A673 (cell line): ENCODE data around the gene FRY. TPM values are rescaled to one million over a fixed set of nuclear protein-coding genes. Genes with fewer than 3 reads are reported as not detected.
A peak's percentile ranks its signal among the peaks of the same experiment; 100 is the strongest.

ENCODE experiments used
- BruUV-seq: library from RNA; stranded (reverse); fragments of 400-500 nt; replicated peaks from 2 replicates; lab custom pipeline; 2021; lab: Mats Ljungman, UMichigan
- CTCF ChIA-PET: fragments of 300-600 bp; sonication (Branson Sonifier 250); formaldehyde crosslinking; loops from one replicate; lab custom pipeline; 2022; ENCODE audit warnings: antibody characterized with exemption; lab: Charles Lee
- POLR2A ChIA-PET: fragments of 300-600 bp; sonication (Branson Sonifier 250); formaldehyde crosslinking; loops from one replicate; lab custom pipeline; 2022; ENCODE audit warnings: antibody characterized with exemption; ENCODE audit not compliant: low non-redundant PET; lab: Charles Lee
- DNase-seq: peaks from one replicate; pipeline ENCODE4 v3.0.0-alpha.2; 2015; ENCODE audit warnings: low spot score
- H3K27ac ChIP-seq: fragments of 200-600 bp; sonication (generic); 2 replicates; pipeline ENCODE4 v1.5.1; 2016; ENCODE audit warnings: mixed run types, low read depth, mild to moderate bottlenecking, mixed read lengths, antibody characterized with exemption, low read length; ENCODE audit not compliant: poor library complexity, severe bottlenecking
- H3K27me3 ChIP-seq: fragments of 200-600 bp; sonication (generic); replicated peaks from 2 replicates; pipeline ENCODE4 v1.6.1; 2017; ENCODE audit warnings: mixed run types, low read depth, mild to moderate bottlenecking, mixed read lengths, antibody characterized with exemption, low read length; ENCODE audit not compliant: insufficient read depth, poor library complexity
- H3K36me3 ChIP-seq: fragments of 200-600 bp; sonication (generic); 2 replicates; pipeline ENCODE4 v1.6.1; 2016; ENCODE audit warnings: mixed run types, mild to moderate bottlenecking, mixed read lengths, antibody characterized with exemption, low read length; ENCODE audit not compliant: insufficient read depth, poor library complexity, severe bottlenecking
- H3K4me1 ChIP-seq: fragments of 200-600 bp; sonication (generic); 2 replicates; pipeline ENCODE4 v1.6.1; 2017; ENCODE audit warnings: mixed run types, mild to moderate bottlenecking, mixed read lengths, antibody characterized with exemption, low read length; ENCODE audit not compliant: insufficient read depth, poor library complexity, severe bottlenecking
- H3K4me3 ChIP-seq: fragments of 200-600 bp; sonication (generic); 2 replicates; pipeline ENCODE4 v1.5.1; 2016; ENCODE audit warnings: low read depth, mixed run types, mild to moderate bottlenecking, mixed read lengths, low read length; ENCODE audit not compliant: poor library complexity, severe bottlenecking
- H3K9me3 ChIP-seq: fragments of 200-600 bp; sonication (generic); 2 replicates; pipeline ENCODE4 v1.6.1; 2016; ENCODE audit warnings: mixed run types, low read depth, mild to moderate bottlenecking, mixed read lengths, antibody characterized with exemption, low read length; ENCODE audit not compliant: poor library complexity, severe bottlenecking
- EZH2 ChIP-seq: fragments of 200-600 bp; sonication (generic); IDR thresholded peaks from 2 replicates; pipeline ENCODE4 v1.6.1; 2017; ENCODE audit warnings: borderline replicate concordance, low read depth, mild to moderate bottlenecking, mixed read lengths, antibody characterized with exemption, low read length; ENCODE audit not compliant: poor library complexity, severe bottlenecking
- intact Hi-C: fragments of 100-400 bp; cut with micrococcal nuclease; formaldehyde crosslinking; loops from one replicate; pipeline ENCODE4 v1.10.0; 2022; ENCODE audit not compliant: unreplicated experiment
- total RNA-seq: library from RNA; stranded (reverse); gene quantifications from 2 replicates; pipeline ENCODE4 v1.2.3, GENCODE V29; 2021
- TF ChIP-seq, protein P1 (sequence below): fragments of 300-800, 200-600 bp; sonication (generic); conservative IDR thresholded peaks from 2 replicates; pipeline ENCODE4 v1.5.1; 2017; ENCODE audit warnings: low read depth, mild to moderate bottlenecking, antibody characterized with exemption, low read length, moderate library complexity, mixed read lengths

Gene FRY
- total RNA-seq, 1 experiment from 2014 or later: 0.58 TPM

DNA sequence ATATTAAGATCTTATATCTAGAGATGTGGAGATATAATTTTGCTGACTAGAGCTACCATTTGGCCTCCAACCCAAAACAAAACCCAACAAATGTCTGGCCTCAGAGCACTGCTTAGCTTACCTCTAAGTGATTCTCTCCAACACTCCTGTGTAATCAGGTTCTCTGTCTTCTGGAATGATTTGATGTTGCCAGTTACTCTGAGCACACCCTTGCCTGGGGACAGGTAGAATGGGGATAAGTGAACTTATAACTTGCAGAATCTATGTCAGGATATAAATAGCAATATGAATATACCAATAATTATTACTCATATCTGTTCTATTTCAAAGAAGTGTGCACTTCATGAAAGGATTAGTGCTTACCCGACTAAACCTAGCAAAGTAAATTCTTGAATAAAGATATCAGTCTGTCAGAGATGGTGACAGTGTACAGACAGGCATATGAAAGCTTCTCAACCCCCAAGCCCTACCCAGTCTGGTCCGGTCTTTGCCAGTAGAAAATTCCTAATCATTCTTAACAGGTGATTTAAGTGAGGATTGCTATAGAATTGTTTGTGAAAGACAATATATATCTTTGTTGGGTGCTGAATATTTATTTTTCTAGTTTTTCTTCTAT is 250.6 kb downstream of the FRY start:
- TF ChIP-seq EZH2: no peak
- TF ChIP-seq, protein P1, sequence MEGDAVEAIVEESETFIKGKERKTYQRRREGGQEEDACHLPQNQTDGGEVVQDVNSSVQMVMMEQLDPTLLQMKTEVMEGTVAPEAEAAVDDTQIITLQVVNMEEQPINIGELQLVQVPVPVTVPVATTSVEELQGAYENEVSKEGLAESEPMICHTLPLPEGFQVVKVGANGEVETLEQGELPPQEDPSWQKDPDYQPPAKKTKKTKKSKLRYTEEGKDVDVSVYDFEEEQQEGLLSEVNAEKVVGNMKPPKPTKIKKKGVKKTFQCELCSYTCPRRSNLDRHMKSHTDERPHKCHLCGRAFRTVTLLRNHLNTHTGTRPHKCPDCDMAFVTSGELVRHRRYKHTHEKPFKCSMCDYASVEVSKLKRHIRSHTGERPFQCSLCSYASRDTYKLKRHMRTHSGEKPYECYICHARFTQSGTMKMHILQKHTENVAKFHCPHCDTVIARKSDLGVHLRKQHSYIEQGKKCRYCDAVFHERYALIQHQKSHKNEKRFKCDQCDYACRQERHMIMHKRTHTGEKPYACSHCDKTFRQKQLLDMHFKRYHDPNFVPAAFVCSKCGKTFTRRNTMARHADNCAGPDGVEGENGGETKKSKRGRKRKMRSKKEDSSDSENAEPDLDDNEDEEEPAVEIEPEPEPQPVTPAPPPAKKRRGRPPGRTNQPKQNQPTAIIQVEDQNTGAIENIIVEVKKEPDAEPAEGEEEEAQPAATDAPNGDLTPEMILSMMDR: no peak
- ChIA-PET CTCF (no interaction called here), POLR2A (no interaction called here)
- Histone ChIP-seq H3K27me3 (no peaks in the 10 kb centered on the region), H3K27ac (no peak overlapping the region), H3K36me3 (no peaks in the 10 kb centered on the region), H3K9me3 (no peaks in the 10 kb centered on the region), H3K4me3 (no peak overlapping the region), H3K4me1 (peaks cover 3% of the 10 kb centered on the region)
- BruUV-seq: no TSS peak
- intact Hi-C loops: no loop called here
- no peak for DNase-seq

DNA sequence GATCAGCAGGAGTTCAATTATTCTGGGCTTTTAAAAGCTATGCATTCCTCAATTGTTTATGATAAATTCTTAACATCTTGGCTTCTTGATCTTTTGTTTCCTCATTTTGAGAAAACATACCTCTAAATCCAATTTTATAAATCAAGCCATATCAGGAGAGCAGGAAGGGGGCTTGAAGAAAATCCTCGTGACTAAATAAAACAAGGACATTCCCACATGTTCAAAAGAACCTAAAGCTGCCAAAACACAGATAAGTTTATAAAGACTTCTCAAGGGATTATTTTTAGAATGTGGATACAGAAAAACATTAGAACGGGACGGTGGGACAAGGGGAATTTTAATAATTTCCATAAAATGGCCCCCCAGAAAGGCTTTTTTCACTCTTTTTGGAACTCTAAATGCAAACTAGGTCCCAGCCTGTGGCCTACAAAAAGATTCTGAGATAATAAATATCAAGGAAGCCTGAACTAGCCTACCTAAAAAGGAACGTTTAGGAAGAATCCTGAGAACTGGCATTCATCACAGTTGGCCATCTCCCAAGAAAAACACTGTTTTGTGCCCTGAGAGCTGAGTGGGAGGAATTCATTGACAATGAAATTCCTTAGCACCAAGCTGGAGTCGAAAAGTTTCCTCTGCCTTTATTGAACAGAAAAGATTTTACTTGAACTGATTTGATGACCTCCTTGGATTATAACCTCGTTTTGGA is 253.5 kb downstream of the FRY start:
- intact Hi-C loops: no loop called here
- H3K9me3 ChIP-seq: no peaks in the 10 kb centered on the region
- H3K4me1 ChIP-seq: peaks cover 3% of the 10 kb centered on the region
- TF ChIP-seq, protein P1: no peak
- TF ChIP-seq EZH2: no peak
- no peak overlapping the region for H3K4me3 ChIP-seq
- POLR2A ChIA-PET: no interaction called here
- CTCF ChIA-PET: no interaction called here
- H3K36me3 ChIP-seq: no peaks in the 10 kb centered on the region
- no peaks in the 10 kb centered on the region for H3K27me3 ChIP-seq
- H3K27ac ChIP-seq: no peak overlapping the region
- BruUV-seq: no TSS peak
- peak; percentile 68 for DNase-seq

DNA sequence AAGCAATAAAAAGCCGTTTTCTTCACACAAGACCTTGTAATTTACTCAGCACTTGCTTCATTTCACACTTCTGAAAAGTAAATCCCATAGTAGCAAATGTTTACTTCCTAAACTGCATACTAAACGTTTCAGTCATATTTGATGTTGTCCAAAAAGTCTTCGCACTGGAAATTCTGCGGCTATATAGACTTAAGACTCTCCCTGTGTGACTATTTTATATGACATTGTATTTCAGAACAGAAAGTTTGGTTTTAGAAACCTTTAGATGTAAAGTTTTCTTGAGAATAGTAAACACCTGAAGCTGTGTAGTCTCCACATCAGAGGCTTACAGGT is 254.0 kb downstream of the FRY start:
- no peaks in the 10 kb centered on the region for H3K27me3 ChIP-seq
- no TSS peak for BruUV-seq
- H3K9me3 ChIP-seq: no peaks in the 10 kb centered on the region
- H3K4me1 ChIP-seq: peaks cover 3% of the 10 kb centered on the region
- DNase-seq: no peak
- CTCF ChIA-PET: no interaction called here
- no peaks in the 10 kb centered on the region for H3K36me3 ChIP-seq
- TF ChIP-seq EZH2: no peak
- TF ChIP-seq, protein P1: no peak
- H3K4me3 ChIP-seq: no peak overlapping the region
- no peak overlapping the region for H3K27ac ChIP-seq
- POLR2A ChIA-PET: no interaction called here
- intact Hi-C loops: no loop called here
